HG03175 (cell line): ENCODE results near the gene TOMM40.
A peak's percentile ranks its signal among the peaks of the same experiment; 100 is the strongest.
"Not testable (repeated sequence)": the region's sequence is repeated elsewhere in the genome, so short reads cannot be mapped to it uniquely, and the experiment has no call there.

ENCODE experiments used
- ATAC-seq: cut with Tn5 transposase; IDR thresholded peaks from one replicate; pipeline ENCODE4 v1.9.1; 2021; ENCODE audit warnings: mild to moderate bottlenecking, moderate library complexity; ENCODE audit not compliant: unreplicated experiment

Gene TOMM40

GRCh38 chr19:44869733-44870470, 21.2 kb upstream of the TOMM40 start:
- no peak for ATAC-seq

- ATAC-seq = no peak
Observed at GRCh38 chr19:44871809-44872208, 19.2 kb upstream of the TOMM40 start.

DNA sequence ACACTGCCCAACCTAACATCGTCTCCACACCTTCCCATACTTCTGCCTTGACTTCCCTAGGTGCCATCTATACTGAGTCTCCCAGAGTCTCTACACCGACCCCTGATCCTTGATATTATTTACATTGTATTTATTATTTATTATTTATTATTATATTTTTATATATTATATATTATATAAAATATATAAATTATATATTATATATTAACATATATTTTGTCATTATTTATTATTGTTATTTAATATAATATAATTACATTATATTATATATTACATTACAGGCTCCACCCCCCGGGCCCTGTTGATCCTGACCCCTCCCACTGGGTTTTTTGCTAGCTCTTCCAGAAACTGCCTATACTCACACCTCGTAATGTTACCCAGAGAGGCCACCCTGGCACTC, 18.4 kb upstream of the TOMM40 start:
- ATAC-seq = no peak

GRCh38 chr19:44874317-44874716, 16.7 kb upstream of the TOMM40 start:
- ATAC-seq = no peak

DNA sequence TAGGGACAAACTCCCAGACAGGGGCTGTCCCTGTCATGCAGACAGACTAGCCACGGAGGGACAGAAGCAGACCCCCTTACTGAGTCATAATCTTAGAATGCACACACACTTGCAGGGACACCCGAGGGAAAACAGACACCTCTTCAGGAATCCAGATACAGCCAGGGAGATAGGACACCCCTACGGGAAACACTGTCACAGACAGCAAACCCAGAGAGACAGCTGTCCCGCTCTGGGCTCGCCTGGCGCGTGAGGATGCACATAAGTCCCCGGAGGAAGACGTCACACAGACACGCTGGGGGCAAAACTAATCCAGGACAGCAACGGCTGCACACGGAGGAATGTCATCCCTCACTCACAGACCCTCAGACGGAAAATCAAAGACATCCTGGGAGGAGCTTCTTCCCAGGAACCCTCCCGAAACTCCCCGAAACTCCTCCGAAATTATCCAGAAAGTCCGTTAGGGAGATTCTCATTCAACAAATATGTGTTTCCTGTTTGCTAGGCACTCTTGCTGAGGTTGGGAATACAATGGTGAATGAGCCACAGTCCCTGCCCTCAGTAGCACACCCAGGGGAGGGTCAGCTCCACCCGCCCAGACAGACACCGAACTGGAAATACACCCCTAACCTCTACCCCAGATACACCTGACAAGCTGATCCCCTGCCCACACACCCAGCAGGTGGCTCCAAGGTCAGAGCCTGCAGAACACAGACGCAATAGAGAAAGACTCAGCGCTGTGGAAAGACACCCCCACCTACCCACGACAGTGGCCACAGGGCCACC, 15.2 kb upstream of the TOMM40 start:
- ATAC-seq = no peak

GRCh38 chr19:44876930-44877535, 14.0 kb upstream of the TOMM40 start:
- no peak for ATAC-seq

- ATAC-seq = no peak
Observed at GRCh38 chr19:44878120-44878865, 12.8 kb upstream of the TOMM40 start.

DNA sequence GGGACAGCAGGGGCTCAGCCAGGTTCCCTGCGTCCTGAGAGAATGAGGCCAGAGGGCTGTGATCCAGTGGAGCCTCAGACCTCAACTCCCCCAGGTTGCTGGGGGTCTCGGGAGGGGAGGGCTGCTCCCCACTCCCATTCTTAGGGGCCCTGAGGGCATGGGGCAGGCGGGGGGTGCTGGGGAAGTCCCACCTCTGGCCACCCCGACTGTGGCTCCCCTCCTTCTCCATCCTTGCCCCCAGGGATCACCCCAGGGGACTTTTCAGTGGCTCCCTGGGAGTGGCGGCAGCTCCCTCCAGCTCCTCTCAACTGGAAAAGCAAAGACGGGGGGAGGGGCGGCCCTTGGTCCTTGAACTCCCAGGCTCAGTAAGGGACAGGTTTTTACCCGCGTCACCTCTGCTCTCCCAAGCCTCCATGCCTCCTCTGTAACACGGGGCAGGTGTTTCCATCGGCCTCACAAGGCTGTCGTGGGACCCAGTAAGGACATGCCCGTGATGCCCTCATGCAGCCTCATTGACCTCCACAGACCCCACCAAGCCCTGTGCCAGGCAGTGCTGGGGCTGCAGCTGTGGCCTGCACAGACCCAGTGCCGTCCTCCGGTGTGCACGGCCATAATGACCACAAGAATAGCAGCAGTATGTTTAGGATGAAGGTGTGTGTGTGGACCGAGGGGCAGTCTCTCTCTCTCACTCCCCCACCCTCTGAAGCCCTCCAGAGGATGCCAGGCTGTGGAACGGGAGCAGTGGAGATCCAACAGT, 11.6 kb upstream of the TOMM40 start:
- no peak for ATAC-seq

GRCh38 chr19:44882063-44882462, 9.0 kb upstream of the TOMM40 start:
- ATAC-seq = no peak

GRCh38 chr19:44882619-44883397, 8.2 kb upstream of the TOMM40 start:
- not testable (repeated sequence) for ATAC-seq

DNA sequence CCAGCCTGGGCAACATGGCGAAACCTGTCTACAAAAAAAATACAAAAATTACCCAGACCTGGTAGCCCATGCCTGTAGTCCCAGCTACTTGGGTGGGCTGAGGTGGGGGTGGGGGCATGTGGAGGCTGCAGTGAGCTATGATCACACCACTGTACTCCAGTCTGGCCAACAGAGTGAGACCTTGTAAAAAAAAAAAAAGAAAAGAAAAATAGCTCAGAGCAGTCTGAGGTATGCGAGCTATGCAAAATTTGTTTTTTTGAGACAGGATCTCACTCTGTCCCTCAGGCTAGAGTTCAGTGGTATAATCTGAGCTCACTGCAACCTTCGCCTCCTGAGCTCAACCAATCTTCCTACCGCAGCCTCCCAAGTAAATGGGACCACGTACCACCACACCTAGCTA, 7.1 kb upstream of the TOMM40 start:
- no peak for ATAC-seq

GRCh38 chr19:44884566-44884965, 6.5 kb upstream of the TOMM40 start:
- no peak for ATAC-seq

- no peak for ATAC-seq
Observed at GRCh38 chr19:44886141-44886540, 4.9 kb upstream of the TOMM40 start.

DNA sequence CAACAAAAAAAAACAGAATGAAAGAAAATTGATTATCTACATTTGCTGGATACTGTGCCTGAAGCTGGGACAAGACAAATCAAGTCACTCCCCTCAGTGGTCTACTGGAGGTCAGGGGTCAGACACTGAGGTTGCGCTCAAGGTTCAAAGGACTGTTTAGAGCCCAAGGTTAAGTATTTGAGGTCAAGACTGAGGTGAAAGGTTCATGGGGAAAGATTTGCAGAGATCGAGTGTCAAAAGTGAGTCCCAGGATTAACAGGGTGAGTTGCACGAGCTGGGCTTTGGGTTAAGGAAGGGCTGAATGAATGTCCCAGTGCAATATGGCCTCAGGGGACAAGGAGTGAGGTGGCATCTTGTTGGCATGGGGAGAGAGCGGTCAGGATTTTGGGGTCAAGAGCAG, 3.4 kb upstream of the TOMM40 start:
- no peak for ATAC-seq

DNA sequence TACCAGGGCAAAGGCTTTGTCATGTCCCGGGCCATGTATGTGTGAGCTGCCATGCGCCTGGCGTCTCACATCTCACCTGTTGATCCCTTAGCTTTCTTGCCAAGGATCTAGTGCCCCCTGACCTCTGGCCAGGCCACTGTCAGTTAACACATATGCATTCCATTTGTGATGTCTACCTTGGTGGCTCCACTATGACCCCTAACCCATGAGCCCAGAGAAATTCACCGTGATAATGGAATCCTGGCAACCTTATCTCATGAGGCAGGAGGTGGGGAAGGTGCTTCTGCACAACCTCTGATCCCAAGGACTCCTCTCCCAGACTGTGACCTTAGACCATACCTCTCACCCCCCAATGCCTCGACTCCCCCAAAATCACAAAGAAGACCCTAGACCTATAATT, 2.7 kb upstream of the TOMM40 start:
- ATAC-seq = not testable (repeated sequence)

- ATAC-seq = no peak
Observed at GRCh38 chr19:44889830-44890365, 1.2 kb upstream of the TOMM40 start.

- ATAC-seq = peak; percentile 82
Observed at GRCh38 chr19:44890366-44891015, 563 bp upstream of the TOMM40 start.

DNA sequence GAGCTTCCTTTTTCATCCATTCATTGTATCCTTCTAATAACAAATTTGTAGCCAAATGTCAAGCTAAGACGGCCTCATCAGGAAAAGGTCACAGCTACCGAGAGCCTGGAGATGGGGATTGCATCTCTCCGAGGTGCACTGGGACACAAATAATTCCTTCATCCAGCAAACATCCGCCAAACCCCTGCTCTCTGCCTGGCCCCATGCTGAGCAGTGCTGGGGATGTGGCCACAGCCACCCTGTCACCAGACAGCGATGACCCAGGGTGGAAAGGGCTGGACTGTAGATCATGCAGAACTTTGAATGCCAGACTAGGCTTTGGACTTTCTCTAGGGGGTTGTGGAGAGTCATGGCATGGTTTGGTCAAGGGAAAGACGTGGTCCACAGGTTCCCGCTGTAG, 1.9 kb downstream of the TOMM40 start:
- ATAC-seq = no peak
